AG04450 (cell line): ENCODE data around the gene BTNL3. TPM values are rescaled to one million over a fixed set of nuclear protein-coding genes. Genes with fewer than 3 reads are reported as not detected.

ENCODE experiments used
- CTCF ChIA-PET: fragments of 300-600, 350-600 bp; formaldehyde crosslinking; extraction: SDS; loops from one replicate; lab custom pipeline; 2022; ENCODE audit warnings: antibody characterized with exemption, inconsistent platforms; lab: Charles Lee
- POLR2A ChIA-PET: fragments of 350-600 bp; formaldehyde crosslinking; extraction: SDS; loops from one replicate; lab custom pipeline; 2021; ENCODE audit warnings: antibody characterized with exemption, inconsistent platforms; lab: Yijun Ruan, JAX
- DNase-seq: peaks from one replicate; pipeline ENCODE4 v3.0.0-alpha.2; 2011; ENCODE audit warnings: low read depth, low spot score
- H3K27ac ChIP-seq: one replicate; pipeline ENCODE4 v1.5.1; 2012; ENCODE audit warnings: low read depth, low read length, control low read depth
- H3K27me3 ChIP-seq: one replicate; pipeline ENCODE4 v1.6.0; 2012; ENCODE audit warnings: low read length; ENCODE audit not compliant: control insufficient read depth, insufficient read depth
- H3K4me3 ChIP-seq: 2 replicates; pipeline ENCODE4 v1.5.1; 2011; ENCODE audit warnings: mild to moderate bottlenecking, low read depth, low read length, control low read depth
- H3K9me3 ChIP-seq: 2 replicates; pipeline ENCODE4 v1.5.1; 2012; ENCODE audit warnings: low read length; ENCODE audit not compliant: control insufficient read depth, insufficient read depth
- polyA plus RNA-seq: library from polyadenylated mRNA; depleted of rRNA; stranded (reverse); fragments of >200 nt; gene quantifications from 2 replicates; pipeline ENCODE4 v1.2.3, GENCODE V29; 2011
- TF ChIP-seq, protein P1 (sequence below): IDR thresholded peaks from 2 replicates; pipeline ENCODE4 v1.5.1; 2011; ENCODE audit warnings: low read depth, low read length, control low read depth, inconsistent platforms

The BTNL3 gene
- polyA plus RNA-seq, 1 experiment: not detected

DNA sequence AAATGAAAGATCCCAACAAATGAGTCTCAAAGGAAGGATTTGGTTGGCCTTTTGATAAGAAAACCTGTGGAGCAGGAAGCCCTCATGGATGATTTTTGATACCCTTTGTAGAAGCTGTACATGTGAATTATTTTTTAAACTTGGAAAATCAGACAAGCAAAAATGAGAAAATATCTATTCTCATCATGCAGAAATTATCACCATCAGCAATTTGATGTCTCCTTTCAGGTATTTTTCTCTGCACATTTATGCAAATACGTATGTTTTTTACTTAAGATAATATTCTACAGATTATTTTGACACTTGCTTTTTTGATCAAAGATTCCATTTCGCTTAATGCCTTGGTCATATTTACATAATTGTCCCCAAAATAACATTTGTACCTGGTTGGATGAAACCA is 58.6 kb downstream of the BTNL3 start:
- H3K4me3 ChIP-seq: no peak overlapping the region
- ChIA-PET CTCF (no interaction called here), POLR2A (no interaction called here)
- no peaks in the 10 kb centered on the region; the same call in 1 of the 2 replicates for H3K9me3 ChIP-seq
- no peak overlapping the region for H3K27ac ChIP-seq
- peaks cover 13% of the 10 kb centered on the region for H3K27me3 ChIP-seq
- DNase-seq: no peak
- TF ChIP-seq, protein P1, sequence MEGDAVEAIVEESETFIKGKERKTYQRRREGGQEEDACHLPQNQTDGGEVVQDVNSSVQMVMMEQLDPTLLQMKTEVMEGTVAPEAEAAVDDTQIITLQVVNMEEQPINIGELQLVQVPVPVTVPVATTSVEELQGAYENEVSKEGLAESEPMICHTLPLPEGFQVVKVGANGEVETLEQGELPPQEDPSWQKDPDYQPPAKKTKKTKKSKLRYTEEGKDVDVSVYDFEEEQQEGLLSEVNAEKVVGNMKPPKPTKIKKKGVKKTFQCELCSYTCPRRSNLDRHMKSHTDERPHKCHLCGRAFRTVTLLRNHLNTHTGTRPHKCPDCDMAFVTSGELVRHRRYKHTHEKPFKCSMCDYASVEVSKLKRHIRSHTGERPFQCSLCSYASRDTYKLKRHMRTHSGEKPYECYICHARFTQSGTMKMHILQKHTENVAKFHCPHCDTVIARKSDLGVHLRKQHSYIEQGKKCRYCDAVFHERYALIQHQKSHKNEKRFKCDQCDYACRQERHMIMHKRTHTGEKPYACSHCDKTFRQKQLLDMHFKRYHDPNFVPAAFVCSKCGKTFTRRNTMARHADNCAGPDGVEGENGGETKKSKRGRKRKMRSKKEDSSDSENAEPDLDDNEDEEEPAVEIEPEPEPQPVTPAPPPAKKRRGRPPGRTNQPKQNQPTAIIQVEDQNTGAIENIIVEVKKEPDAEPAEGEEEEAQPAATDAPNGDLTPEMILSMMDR: no peak

DNA sequence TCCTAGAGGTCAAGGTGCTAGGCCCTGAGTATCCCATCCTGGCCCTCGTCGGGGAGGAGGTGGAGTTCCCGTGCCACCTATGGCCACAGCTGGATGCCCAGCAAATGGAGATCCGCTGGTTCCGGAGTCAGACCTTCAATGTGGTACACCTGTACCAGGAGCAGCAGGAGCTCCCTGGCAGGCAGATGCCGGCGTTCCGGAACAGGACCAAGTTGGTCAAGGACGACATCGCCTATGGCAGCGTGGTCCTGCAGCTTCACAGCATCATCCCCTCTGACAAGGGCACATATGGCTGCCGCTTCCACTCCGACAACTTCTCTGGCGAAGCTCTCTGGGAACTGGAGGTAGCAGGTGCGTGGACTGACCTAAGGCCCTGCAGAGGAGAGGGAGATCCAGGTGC is 59.3 kb downstream of the BTNL3 start:
- CTCF ChIA-PET: interaction anchor here (0.6 kb wide), 1 partner anchor 394 kb away, joined by 3 read pairs; no protein-coding TSS in a partner anchor
- POLR2A ChIA-PET: no interaction called here
- peaks cover 16% of the 10 kb centered on the region for H3K27me3 ChIP-seq

DNA sequence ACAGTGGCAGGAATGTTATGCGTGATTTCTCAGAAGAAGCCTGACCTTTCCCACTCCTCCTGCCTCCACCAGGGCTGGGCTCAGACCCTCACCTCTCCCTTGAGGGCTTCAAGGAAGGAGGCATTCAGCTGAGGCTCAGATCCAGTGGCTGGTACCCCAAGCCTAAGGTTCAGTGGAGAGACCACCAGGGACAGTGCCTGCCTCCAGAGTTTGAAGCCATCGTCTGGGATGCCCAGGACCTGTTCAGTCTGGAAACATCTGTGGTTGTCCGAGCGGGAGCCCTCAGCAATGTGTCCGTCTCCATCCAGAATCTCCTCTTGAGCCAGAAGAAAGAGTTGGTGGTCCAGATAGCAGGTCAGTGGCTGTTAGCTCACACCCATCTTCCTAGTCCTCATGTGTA is 61.4 kb downstream of the BTNL3 start:
- Histone ChIP-seq H3K4me3 (no peak overlapping the region), H3K9me3 (no peaks in the 10 kb centered on the region; the same call in 1 of the 2 replicates), H3K27ac (no peak overlapping the region), H3K27me3 (peaks cover 34% of the 10 kb centered on the region)
- POLR2A ChIA-PET: no interaction called here
- TF ChIP-seq, protein P1: no peak
- DNase-seq: no peak
- CTCF ChIA-PET: no interaction called here

More for the DNA sequence above, 59.3 kb downstream of the BTNL3 start:
- TF ChIP-seq, protein P1: no peak
- H3K27ac ChIP-seq: no peak overlapping the region
- H3K9me3 ChIP-seq: no peaks in the 10 kb centered on the region; the same call in 1 of the 2 replicates
- no peak for DNase-seq
- H3K4me3 ChIP-seq: no peak overlapping the region

DNA sequence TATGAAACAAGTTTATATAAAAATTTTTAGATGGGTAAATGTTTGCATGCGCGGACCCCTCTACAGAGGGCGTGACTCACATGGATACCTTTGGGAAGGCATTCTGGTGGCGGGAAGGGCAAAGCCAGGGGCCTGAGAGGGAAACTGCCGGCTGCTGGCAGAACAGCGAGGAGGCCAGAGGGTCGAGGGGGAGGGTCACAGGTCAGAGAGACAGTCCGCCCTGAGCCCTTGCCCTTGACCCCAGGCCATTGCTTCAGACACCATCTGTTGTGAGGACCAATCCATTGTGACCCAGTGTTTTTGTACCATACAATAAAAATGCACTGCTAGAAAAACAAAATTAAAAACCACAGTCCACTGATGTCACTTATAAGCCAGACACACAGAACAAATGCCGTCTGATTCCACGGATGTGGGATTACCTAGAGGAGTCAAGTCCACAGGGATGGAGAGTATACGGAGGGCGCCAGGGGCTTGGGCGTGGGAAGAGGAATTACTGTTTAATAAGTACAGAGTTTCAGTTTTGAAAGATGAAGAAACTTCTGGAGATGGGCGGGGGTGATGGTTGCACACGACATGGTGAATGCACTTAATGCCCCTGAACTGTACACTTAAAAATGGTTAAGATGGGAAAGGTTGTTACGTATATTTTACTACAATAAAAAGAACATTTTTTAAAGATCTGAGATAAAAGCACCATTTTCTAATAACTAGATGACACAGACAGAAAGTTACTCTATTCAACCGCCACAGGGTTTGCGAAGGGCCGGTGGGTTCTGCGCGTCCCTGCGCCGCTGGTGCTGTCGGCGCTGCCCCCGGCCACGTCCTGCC is 63.4 kb downstream of the BTNL3 start:
- peaks cover 43% of the 10 kb centered on the region for H3K27me3 ChIP-seq
- no peaks in the 10 kb centered on the region; the same call in 1 of the 2 replicates for H3K9me3 ChIP-seq
- TF ChIP-seq, protein P1: no peak
- no peak overlapping the region for H3K27ac ChIP-seq
- DNase-seq: no peak
- peak overlapping the region; percentile 31; the same call in 1 of the 2 replicates for H3K4me3 ChIP-seq
- ChIA-PET POLR2A (no interaction called here), CTCF (no interaction called here)

DNA sequence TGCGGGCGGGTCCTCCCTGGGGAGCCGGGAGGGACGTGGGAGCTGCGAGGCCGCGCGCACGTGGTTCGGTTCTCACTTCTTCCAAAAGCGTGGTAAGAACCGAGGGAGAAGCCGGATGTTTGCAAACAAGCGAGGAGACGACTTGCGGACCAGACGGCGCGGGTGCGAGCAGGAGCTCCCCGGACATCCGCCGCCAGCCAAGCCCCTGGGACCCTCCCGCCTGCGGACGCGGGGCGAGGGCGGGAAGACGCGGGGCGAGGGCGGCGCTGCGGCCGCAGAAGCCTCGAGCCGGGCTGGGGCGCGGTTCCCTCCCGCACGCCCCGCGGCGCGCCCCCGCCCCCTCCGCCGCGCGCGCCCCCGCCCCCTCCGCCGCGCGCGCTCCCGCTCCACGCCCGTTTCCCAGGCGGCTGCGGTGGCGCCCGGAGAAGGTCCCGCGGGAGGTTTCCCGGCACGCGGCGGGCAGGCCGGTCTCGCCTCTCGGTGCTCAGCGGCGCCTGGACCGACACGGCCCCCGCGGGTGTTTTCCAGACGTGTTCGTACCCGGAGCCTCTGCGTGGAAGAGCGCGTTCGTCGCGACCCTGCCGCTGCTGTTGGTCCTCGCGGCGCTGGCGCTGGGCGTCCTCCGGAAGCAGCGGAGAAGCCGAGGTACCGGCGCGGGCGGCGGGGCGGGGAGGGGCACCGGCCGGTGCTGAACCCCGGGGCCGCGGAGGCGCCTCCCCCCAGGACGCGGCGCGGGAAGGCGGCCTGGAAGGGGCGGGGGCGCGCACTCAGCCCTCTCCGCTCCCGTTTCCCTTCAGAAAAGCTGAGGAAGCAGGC is 64.2 kb downstream of the BTNL3 start:
- no peak overlapping the region for H3K27ac ChIP-seq
- peaks cover 49% of the 10 kb centered on the region for H3K27me3 ChIP-seq
- H3K9me3 ChIP-seq: no peaks in the 10 kb centered on the region; the same call in 1 of the 2 replicates
- no peak for DNase-seq
- H3K4me3 ChIP-seq: peak overlapping the region; percentile 52
- TF ChIP-seq, protein P1: no peak
- ChIA-PET POLR2A (no interaction called here), CTCF (no interaction called here)
